HEK293 (cell line): ENCODE data around the gene MPC1.

Experiments
- CTCF ChIA-PET: fragments of 350-600 bp; formaldehyde crosslinking; extraction: SDS; loops from one replicate; lab custom pipeline; 2021; ENCODE audit warnings: antibody characterized with exemption; lab: Yijun Ruan, JAX
- POLR2A ChIA-PET: fragments of 300-600 bp; formaldehyde crosslinking; extraction: SDS; loops from one replicate; lab custom pipeline; 2020; ENCODE audit warnings: antibody characterized with exemption, inconsistent platforms; lab: Yijun Ruan, JAX
- H3K27ac ChIP-seq: fragments of 200-500 bp; sonication (Bioruptor generic); 2 replicates; pipeline ENCODE4 v1.5.1; 2014; ENCODE audit warnings: low read depth, low read length, control low read depth, inconsistent platforms; ENCODE audit errors: extremely low read depth
- H3K36me3 ChIP-seq, 2 experiments: fragments of 200-500 bp in 1 of 2; sonication (Bioruptor generic) in 1 of 2; 1 replicate in 1 of 2; 2 replicates in 1 of 2; pipeline ENCODE4 v1.5.1; 2014 to 2017; ENCODE audit warnings: inconsistent platforms in 2 of 2, low read length in 2 of 2; ENCODE audit not compliant: control insufficient read depth in 2 of 2, insufficient read depth in 1 of 2
- H3K4me1 ChIP-seq: fragments of 200-500 bp; sonication (Bioruptor generic); 2 replicates; pipeline ENCODE4 v1.5.1; 2014; ENCODE audit warnings: mild to moderate bottlenecking, low read length, inconsistent platforms; ENCODE audit not compliant: control insufficient read depth, insufficient read depth
- H3K4me3 ChIP-seq: 2 replicates; pipeline ENCODE4 v1.5.1; 2011; ENCODE audit warnings: low read depth, mild to moderate bottlenecking, control low read depth, low read length, moderate library complexity
- H3K9me3 ChIP-seq: fragments of 200-500 bp; sonication (Bioruptor generic); 2 replicates; pipeline ENCODE4 v1.5.1; 2014; ENCODE audit warnings: low read depth, low read length, inconsistent platforms; ENCODE audit not compliant: control insufficient read depth, insufficient read depth
- BCL11A ChIP-seq: fragments of 450-650 bp; formaldehyde crosslinking; IDR thresholded peaks from 2 replicates; pipeline ENCODE4 v1.5.1; 2016; ENCODE audit warnings: low read depth, missing biosample characterization, missing genetic modification characterization
- KLF10 ChIP-seq: fragments of 450-650 bp; IDR thresholded peaks from 2 replicates; pipeline ENCODE4 v1.5.1; 2018; ENCODE audit warnings: missing biosample characterization, mild to moderate bottlenecking, missing genetic modification characterization
- MYNN ChIP-seq: fragments of 450-650 bp; formaldehyde crosslinking; IDR thresholded peaks from 2 replicates; pipeline ENCODE4 v1.5.1; 2016; ENCODE audit warnings: missing biosample characterization, missing genetic modification characterization, borderline replicate concordance
- SETDB1 ChIP-seq: IDR thresholded peaks from one replicate; pipeline ENCODE4 v1.6.1; 2017; ENCODE audit warnings: mild to moderate bottlenecking, low read length, moderate library complexity, mixed read lengths; ENCODE audit not compliant: insufficient read length
- SP2 ChIP-seq: fragments of 450-650 bp; formaldehyde crosslinking; IDR thresholded peaks from 2 replicates; pipeline ENCODE4 v1.5.1; 2016; ENCODE audit warnings: missing biosample characterization, missing genetic modification characterization
- SP7 ChIP-seq: fragments of 450-650 bp; formaldehyde crosslinking; IDR thresholded peaks from 2 replicates; pipeline ENCODE4 v1.5.1; 2016; ENCODE audit warnings: missing biosample characterization, missing genetic modification characterization
- WT1 ChIP-seq: fragments of 450-650 bp; formaldehyde crosslinking; IDR thresholded peaks from 2 replicates; pipeline ENCODE4 v1.5.1; 2016; ENCODE audit warnings: missing biosample characterization, missing genetic modification characterization
- ZBTB17 ChIP-seq: fragments of 450-650 bp; formaldehyde crosslinking; IDR thresholded peaks from 2 replicates; pipeline ENCODE4 v1.5.1; 2016; ENCODE audit warnings: missing biosample characterization, missing genetic modification characterization
- ZEB2 ChIP-seq: fragments of 450-650 bp; formaldehyde crosslinking; IDR thresholded peaks from 2 replicates; pipeline ENCODE4 v1.5.1; 2016; ENCODE audit warnings: missing biosample characterization, missing genetic modification characterization
- ZNF37A ChIP-seq: fragments of 450-650 bp; IDR thresholded peaks from 2 replicates; pipeline ENCODE4 v1.5.1; 2018; ENCODE audit warnings: missing biosample characterization, missing genetic modification characterization
- ZNF426 ChIP-seq: fragments of 450-650 bp; formaldehyde crosslinking; IDR thresholded peaks from 2 replicates; pipeline ENCODE4 v1.5.1; 2017; ENCODE audit warnings: missing biosample characterization, missing genetic modification characterization, mild to moderate bottlenecking, inconsistent platforms, moderate library complexity
- ZNF501 ChIP-seq: fragments of 450-650 bp; formaldehyde crosslinking; IDR thresholded peaks from 2 replicates; pipeline ENCODE4 v1.5.1; 2016; ENCODE audit warnings: missing biosample characterization, missing genetic modification characterization
- ZNF585B ChIP-seq: fragments of 450-650 bp; formaldehyde crosslinking; IDR thresholded peaks from 2 replicates; pipeline ENCODE4 v1.5.1; 2016; ENCODE audit warnings: missing biosample characterization, missing genetic modification characterization
- ZNF596 ChIP-seq: fragments of 450-650 bp; IDR thresholded peaks from 2 replicates; pipeline ENCODE4 v1.5.0; 2018; ENCODE audit warnings: missing biosample characterization, mild to moderate bottlenecking, missing genetic modification characterization, moderate library complexity
- TF ChIP-seq, protein P1 (sequence below): fragments of 450-650 bp; formaldehyde crosslinking; IDR thresholded peaks from 2 replicates; pipeline ENCODE4 v1.5.1; 2016; ENCODE audit warnings: missing biosample characterization, missing genetic modification characterization
- TF ChIP-seq, protein P2 (sequence below): fragments of 450-650 bp; formaldehyde crosslinking; IDR thresholded peaks from 2 replicates; pipeline ENCODE4 v1.5.1; 2017; ENCODE audit warnings: missing biosample characterization, missing genetic modification characterization

MPC1 gene

DNA sequence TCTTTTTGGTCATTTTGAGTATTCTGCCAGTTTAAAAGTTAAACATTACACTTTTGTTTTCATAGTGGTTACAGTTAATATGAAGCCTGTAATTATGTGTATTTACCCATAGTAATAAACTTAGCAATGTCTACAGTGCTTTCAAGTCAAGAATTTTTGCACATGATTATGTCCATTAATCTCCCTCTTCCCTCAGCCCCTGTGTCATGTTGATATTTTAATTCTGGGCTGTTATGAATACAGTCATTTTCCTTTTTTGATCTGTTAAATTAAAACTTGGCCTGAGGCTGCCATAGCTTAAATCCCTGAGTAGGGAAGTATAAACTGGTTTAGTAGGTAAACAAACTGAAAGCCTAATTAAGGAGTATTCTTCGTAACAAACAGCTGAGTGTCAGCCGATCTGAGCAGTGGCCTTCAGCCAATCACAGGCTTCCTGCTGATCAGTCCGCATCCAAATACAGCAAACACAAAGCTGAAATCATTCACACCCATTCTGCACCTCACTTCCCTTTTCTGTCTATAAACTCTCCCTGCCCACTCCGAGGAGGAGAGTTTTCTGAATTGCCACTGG lies 30.9 kb downstream of the MPC1 start:
- POLR2A ChIA-PET = no interaction called here
- Histone ChIP-seq H3K4me1 (no peaks in the 10 kb centered on the region), H3K27ac (no peak overlapping the region), H3K36me3 (no peaks in the 10 kb centered on the region), H3K4me3 (no peak overlapping the region), H3K9me3 (no peaks in the 10 kb centered on the region)
- CTCF ChIA-PET = interaction anchor here (1.2 kb wide), 1 partner anchor 30 kb away, joined by 5 read pairs; no protein-coding TSS in a partner anchor
- TF ChIP-seq SP2 (tag by site-specific recombination) (peak; percentile 60), ZNF585B (tag by site-specific recombination) (no peak), ZNF426 (tag by site-specific recombination) (no peak), KLF10 (tag by site-specific recombination) (0 out of 2 replicates have a peak, but pooled peaks have one; percentile 45), SP7 (tag by site-specific recombination) (peak; percentile 100), WT1 (tag by site-specific recombination) (peak; percentile 93), ZBTB17 (tag by site-specific recombination) (peak; percentile 50), BCL11A (peak; percentile 71), ZEB2 (tag by site-specific recombination) (0 out of 2 replicates have a peak, but pooled peaks have one; percentile 38), ZNF501 (tag by site-specific recombination) (no peak)
- TF ChIP-seq, protein P1, sequence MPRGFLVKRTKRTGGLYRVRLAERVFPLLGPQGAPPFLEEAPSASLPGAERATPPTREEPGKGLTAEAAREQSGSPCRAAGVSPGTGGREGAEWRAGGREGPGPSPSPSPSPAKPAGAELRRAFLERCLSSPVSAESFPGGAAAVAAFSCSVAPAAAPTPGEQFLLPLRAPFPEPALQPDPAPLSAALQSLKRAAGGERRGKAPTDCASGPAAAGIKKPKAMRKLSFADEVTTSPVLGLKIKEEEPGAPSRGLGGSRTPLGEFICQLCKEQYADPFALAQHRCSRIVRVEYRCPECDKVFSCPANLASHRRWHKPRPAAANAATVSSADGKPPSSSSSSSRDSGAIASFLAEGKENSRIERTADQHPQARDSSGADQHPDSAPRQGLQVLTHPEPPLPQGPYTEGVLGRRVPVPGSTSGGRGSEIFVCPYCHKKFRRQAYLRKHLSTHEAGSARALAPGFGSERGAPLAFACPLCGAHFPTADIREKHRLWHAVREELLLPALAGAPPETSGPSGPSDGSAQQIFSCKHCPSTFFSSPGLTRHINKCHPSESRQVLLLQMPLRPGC = peak; percentile 46
- TF ChIP-seq, protein P2, sequence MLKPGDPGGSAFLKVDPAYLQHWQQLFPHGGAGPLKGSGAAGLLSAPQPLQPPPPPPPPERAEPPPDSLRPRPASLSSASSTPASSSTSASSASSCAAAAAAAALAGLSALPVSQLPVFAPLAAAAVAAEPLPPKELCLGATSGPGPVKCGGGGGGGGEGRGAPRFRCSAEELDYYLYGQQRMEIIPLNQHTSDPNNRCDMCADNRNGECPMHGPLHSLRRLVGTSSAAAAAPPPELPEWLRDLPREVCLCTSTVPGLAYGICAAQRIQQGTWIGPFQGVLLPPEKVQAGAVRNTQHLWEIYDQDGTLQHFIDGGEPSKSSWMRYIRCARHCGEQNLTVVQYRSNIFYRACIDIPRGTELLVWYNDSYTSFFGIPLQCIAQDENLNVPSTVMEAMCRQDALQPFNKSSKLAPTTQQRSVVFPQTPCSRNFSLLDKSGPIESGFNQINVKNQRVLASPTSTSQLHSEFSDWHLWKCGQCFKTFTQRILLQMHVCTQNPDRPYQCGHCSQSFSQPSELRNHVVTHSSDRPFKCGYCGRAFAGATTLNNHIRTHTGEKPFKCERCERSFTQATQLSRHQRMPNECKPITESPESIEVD (tag by site-specific recombination) = peak; percentile 70

DNA sequence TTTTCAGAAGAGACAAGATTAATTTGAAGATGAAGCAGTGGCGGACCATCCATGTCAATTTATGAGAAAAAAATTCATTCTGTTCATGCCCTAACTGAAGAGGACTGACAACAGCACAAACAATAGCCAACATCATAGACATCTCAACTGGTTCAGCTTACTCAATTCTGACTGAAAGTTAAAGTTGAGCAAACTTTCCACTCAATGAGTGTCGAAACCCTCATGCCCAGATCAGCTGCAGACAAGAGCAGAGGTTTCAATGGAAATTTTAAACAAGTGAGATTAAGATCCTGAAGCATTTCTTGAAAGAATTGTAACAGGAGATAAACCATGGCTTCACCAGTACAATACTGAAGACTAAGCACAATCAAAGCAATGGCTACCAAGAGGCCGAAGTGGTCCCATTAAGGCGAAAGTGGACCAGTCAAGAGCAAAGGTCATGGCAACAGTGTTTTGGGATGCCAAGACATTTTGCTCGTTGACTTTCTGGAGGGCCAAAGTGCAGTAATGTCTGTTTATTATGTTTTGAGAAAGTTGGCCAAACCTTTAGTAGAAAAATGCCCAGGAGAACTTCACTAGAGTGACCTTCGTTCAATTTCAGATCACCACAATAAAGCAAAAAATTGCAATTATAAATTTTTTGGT lies 34.3 kb downstream of the MPC1 start:
- Histone ChIP-seq H3K9me3 (no peaks in the 10 kb centered on the region), H3K36me3 (no peaks in the 10 kb centered on the region), H3K4me3 (no peak overlapping the region), H3K27ac (no peak overlapping the region), H3K4me1 (no peaks in the 10 kb centered on the region)
- POLR2A ChIA-PET = no interaction called here
- TF ChIP-seq SETDB1 (peak; percentile 54), ZNF37A (tag by site-specific recombination) (no peak)
- CTCF ChIA-PET = no interaction called here

DNA sequence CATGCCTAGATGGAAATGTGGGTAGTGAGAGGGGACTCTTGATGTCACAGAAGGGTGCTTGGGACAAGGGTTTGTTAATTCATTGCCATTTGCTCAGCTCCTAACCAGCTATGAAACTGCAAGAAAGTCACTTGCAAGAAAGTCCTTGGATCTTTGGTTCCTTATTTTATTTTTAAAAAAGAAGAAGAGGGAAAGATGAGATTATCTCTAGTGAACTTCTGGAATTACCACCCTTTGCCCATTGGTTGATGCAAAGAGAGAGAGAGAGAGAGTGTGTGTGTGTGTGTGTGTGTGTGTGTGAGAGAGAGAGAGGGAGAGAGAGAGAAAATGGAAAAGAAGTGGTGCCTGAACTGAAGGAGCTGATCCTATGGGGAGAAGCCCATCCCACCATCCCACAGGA lies 35.8 kb downstream of the MPC1 start:
- no peak for TF ChIP-seq MYNN (tag by site-specific recombination)
- TF ChIP-seq ZNF596 = 0 out of 2 replicates have a peak, but pooled peaks have one; percentile 17
- TF ChIP-seq, all 188 proteins: peak for 1
- Histone ChIP-seq H3K4me1 (no peaks in the 10 kb centered on the region), H3K9me3 (no peaks in the 10 kb centered on the region), H3K4me3 (no peak overlapping the region), H3K27ac (no peak overlapping the region), H3K36me3 (no peaks in the 10 kb centered on the region)
- POLR2A ChIA-PET = no interaction called here
- CTCF ChIA-PET = interaction anchor here (1.1 to 1.7 kb wide), 3 partner anchors 33 to 71 kb away, joined by 3 to 8 read pairs (median 3); no protein-coding TSS in a partner anchor
